Measurements from ENCODE around the gene SCG5.

The SCG5 gene

GRCh38 chr15:32716915-32717425, 75.5 kb downstream of the SCG5 start:
- no peaks in the 10 kb centered on the region for H3K36me3 ChIP-seq (ENCODE audit: control insufficient read depth in 2 of 2, insufficient read depth in 1 of 2, low read length in 2 of 2)
- CTCF ChIA-PET: interaction anchor here (0.7 kb wide), 1 partner anchor 120 kb away, joined by 4 read pairs; no protein-coding TSS in a partner anchor
- POLR2A ChIA-PET: no interaction called here
- TF ChIP-seq ZNF560 (tag by site-specific recombination; IDR thresholded peaks at IDR 0.05; ENCODE audit: borderline replicate concordance) (no peak), ZNF341 (tag by site-specific recombination; IDR thresholded peaks at IDR 0.05; ENCODE audit: low read depth) (no peak), ZSCAN16 (tag by site-specific recombination; IDR thresholded peaks at IDR 0.05) (no peak), ZNF37A (tag by site-specific recombination; IDR thresholded peaks at IDR 0.05) (no peak), ZNF707 (tag by site-specific recombination; IDR thresholded peaks at IDR 0.05) (no peak), ZSCAN4 (tag by site-specific recombination; IDR thresholded peaks at IDR 0.05) (no peak), ZNF23 (tag by site-specific recombination; IDR thresholded peaks at IDR 0.05; ENCODE audit: borderline replicate concordance) (no peak), KLF9 (tag by site-specific recombination; IDR thresholded peaks at IDR 0.05; ENCODE audit: low read depth) (no peak), MEIS1 (CRISPR knock-in tag; IDR thresholded peaks at IDR 0.05; ENCODE audit: borderline replicate concordance) (no peak), TRIM28 (IDR thresholded peaks at IDR 0.05; ENCODE audit: borderline replicate concordance, low read length) (no peak), ZNF354C (tag by site-specific recombination; IDR thresholded peaks at IDR 0.05; ENCODE audit: borderline replicate concordance, low read depth) (no peak), ZNF670 (tag by site-specific recombination; IDR thresholded peaks at IDR 0.05; ENCODE audit: low read depth) (no peak), ZNF518A (tag by site-specific recombination; conservative IDR thresholded peaks at IDR 0.05; ENCODE audit: low read depth) (no peak), GLIS1 (tag by site-specific recombination; IDR thresholded peaks at IDR 0.05) (no peak), ZNF223 (tag by site-specific recombination; IDR thresholded peaks at IDR 0.05) (no peak), ZNF600 (tag by site-specific recombination; IDR thresholded peaks at IDR 0.05) (no peak)
- TF ChIP-seq, protein P1, sequence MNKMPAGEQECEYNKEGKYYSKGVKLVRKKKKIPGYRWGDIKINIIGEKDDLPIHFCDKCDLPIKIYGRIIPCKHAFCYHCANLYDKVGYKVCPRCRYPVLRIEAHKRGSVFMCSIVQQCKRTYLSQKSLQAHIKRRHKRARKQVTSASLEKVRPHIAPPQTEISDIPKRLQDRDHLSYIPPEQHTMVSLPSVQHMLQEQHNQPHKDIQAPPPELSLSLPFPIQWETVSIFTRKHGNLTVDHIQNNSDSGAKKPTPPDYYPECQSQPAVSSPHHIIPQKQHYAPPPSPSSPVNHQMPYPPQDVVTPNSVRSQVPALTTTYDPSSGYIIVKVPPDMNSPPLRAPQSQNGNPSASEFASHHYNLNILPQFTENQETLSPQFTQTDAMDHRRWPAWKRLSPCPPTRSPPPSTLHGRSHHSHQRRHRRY (tag by site-specific recombination; IDR thresholded peaks at IDR 0.05): no peak
- TF ChIP-seq, protein P2, sequence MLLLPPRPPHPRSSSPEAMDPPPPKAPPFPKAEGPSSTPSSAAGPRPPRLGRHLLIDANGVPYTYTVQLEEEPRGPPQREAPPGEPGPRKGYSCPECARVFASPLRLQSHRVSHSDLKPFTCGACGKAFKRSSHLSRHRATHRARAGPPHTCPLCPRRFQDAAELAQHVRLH (tag by site-specific recombination; IDR thresholded peaks at IDR 0.05): no peak
- H3K4me1 ChIP-seq (ENCODE audit: control insufficient read depth, insufficient read depth, low read length): peaks cover 2% of the 10 kb centered on the region; the same call in 1 of the 2 replicates
- no peak overlapping the region for H3K4me3 ChIP-seq (ENCODE audit: low read depth, low read length)
- H3K27ac ChIP-seq (ENCODE audit: extremely low read depth, low read depth, low read length): no peak overlapping the region
- no peaks in the 10 kb centered on the region for H3K9me3 ChIP-seq (ENCODE audit: control insufficient read depth, insufficient read depth, low read depth, low read length)
